Neuronal stem cell (in vitro differentiated cells): Measurements from ENCODE around the gene ANGPTL7.

ENCODE experiments used
- DNase-seq: peaks from one replicate; pipeline ENCODE4 v3.0.0-alpha.2; 2013; ENCODE audit warnings: low spot score
- H2AFZ ChIP-seq: one replicate; pipeline ENCODE4 v1.6.1; 2013; ENCODE audit warnings: mild to moderate bottlenecking, low read length, inconsistent platforms
- H2AK5ac ChIP-seq: 2 replicates; pipeline ENCODE4 v1.6.1; 2013; ENCODE audit warnings: low read depth, mild to moderate bottlenecking, inconsistent platforms, low read length, moderate library complexity, mixed read lengths
- H2BK120ac ChIP-seq: 2 replicates; pipeline ENCODE4 v1.6.1; 2013; ENCODE audit warnings: low read depth, mild to moderate bottlenecking, inconsistent platforms, low read length, moderate library complexity, mixed read lengths
- H2BK12ac ChIP-seq: one replicate; pipeline ENCODE4 v1.6.1; 2013; ENCODE audit warnings: low read length, inconsistent platforms
- H2BK15ac ChIP-seq: 2 replicates; pipeline ENCODE4 v1.6.1; 2013; ENCODE audit warnings: mild to moderate bottlenecking, low read length, inconsistent platforms, mixed read lengths
- H2BK5ac ChIP-seq: one replicate; pipeline ENCODE4 v1.6.1; 2013; ENCODE audit warnings: inconsistent platforms, mild to moderate bottlenecking, low read length, moderate library complexity
- H3K14ac ChIP-seq: one replicate; pipeline ENCODE4 v1.6.1; 2013; ENCODE audit warnings: low read length, inconsistent platforms
- H3K18ac ChIP-seq: 2 replicates; pipeline ENCODE4 v1.6.1; 2013; ENCODE audit warnings: low read length, inconsistent platforms
- H3K23ac ChIP-seq: 2 replicates; pipeline ENCODE4 v1.6.1; 2013; ENCODE audit warnings: low read depth, mild to moderate bottlenecking, mixed read lengths, low read length, inconsistent platforms; ENCODE audit not compliant: poor library complexity
- H3K27ac ChIP-seq: replicated peaks from 3 replicates; pipeline ENCODE4 v1.5.1; 2013; ENCODE audit warnings: low read length, inconsistent platforms
- H3K27me3 ChIP-seq, 3 experiments: 2 replicates each; pipeline ENCODE4 v1.6.1; 2013; ENCODE audit warnings: low read length in 3 of 3, mild to moderate bottlenecking in 2 of 3, inconsistent platforms in 1 of 3, low read depth in 1 of 3, mixed read lengths in 1 of 3, moderate library complexity in 1 of 3; ENCODE audit not compliant: control insufficient read depth in 3 of 3, insufficient read depth in 3 of 3
- H3K36me3 ChIP-seq, 2 donors: replicated peaks in 1 of 2; 2 replicates each; pipeline ENCODE4 v1.6.1; 2013; ENCODE audit warnings: low read length in 2 of 2; ENCODE audit not compliant: control insufficient read depth in 2 of 2, insufficient read depth in 2 of 2
- H3K4ac ChIP-seq: 2 replicates; pipeline ENCODE4 v1.6.1; 2013; ENCODE audit warnings: inconsistent platforms, mild to moderate bottlenecking, low read length, moderate library complexity
- H3K4me1 ChIP-seq, 2 donors: 1 replicate in 1 of 2; 2 replicates in 1 of 2; pipeline ENCODE4 v1.6.1; 2013; ENCODE audit warnings: low read length in 2 of 2, low read depth in 1 of 2; ENCODE audit not compliant: control insufficient read depth in 2 of 2, insufficient read depth in 1 of 2
- H3K4me2 ChIP-seq: one replicate; pipeline ENCODE4 v1.6.1; 2013; ENCODE audit warnings: mild to moderate bottlenecking, low read length, inconsistent platforms; ENCODE audit not compliant: insufficient read depth, poor library complexity, severe bottlenecking
- H3K4me3 ChIP-seq, 2 donors: 2 replicates each; pipeline ENCODE4 v1.5.1; 2013; ENCODE audit warnings: low read length in 2 of 2, mild to moderate bottlenecking in 2 of 2, inconsistent platforms in 1 of 2, moderate library complexity in 1 of 2
- H3K79me1 ChIP-seq: one replicate; pipeline ENCODE4 v1.6.1; 2013; ENCODE audit warnings: low read depth, mild to moderate bottlenecking, inconsistent platforms, low read length, moderate library complexity
- H3K9ac ChIP-seq: one replicate; pipeline ENCODE4 v1.6.1; 2013; ENCODE audit warnings: mild to moderate bottlenecking, low read depth, low read length, inconsistent platforms; ENCODE audit not compliant: poor library complexity
- H3K9me3 ChIP-seq, 2 donors: replicated peaks in 1 of 2; 2 replicates each; pipeline versions ENCODE3 to v1.6.1; 2013; ENCODE audit warnings: low read length in 2 of 2, mild to moderate bottlenecking in 2 of 2, inconsistent platforms in 1 of 2, low read depth in 1 of 2, mixed read lengths in 1 of 2, moderate library complexity in 1 of 2; ENCODE audit not compliant: control insufficient read depth in 2 of 2, insufficient read depth in 1 of 2
- H4K8ac ChIP-seq: one replicate; pipeline ENCODE4 v1.6.1; 2013; ENCODE audit warnings: low read depth, mild to moderate bottlenecking, inconsistent platforms, low read length, moderate library complexity
- H4K91ac ChIP-seq: one replicate; pipeline ENCODE4 v1.6.1; 2013; ENCODE audit warnings: low read length, low read depth, mild to moderate bottlenecking, inconsistent platforms; ENCODE audit not compliant: poor library complexity
- WGBS, 2 donors: extraction: QIAGEN DNeasy Blood & Tissue Kit; methylation state at CpG; one replicate each; pipeline ENCODE4 v1.1.7; 2013; ENCODE audit warnings: missing lambda C conversion rate in 2 of 2, mixed read lengths in 1 of 2; ENCODE audit not compliant: insufficient read length in 2 of 2, insufficient replicate concordance in 1 of 2; ENCODE audit errors: extremely low coverage in 2 of 2; 5-methylcytosine and 5-hydroxymethylcytosine counted together

The ANGPTL7 gene

GRCh38 chr1:11175461-11175860 is 13.7 kb upstream of the ANGPTL7 start:
- WGBS, 2 donors: no CpG with 5 or more reads among the region's 10 CpGs
- Histone ChIP-seq H3K9ac (no peak overlapping the region), H3K36me3 (peaks cover 0 to 32% of the 10 kb centered on the region in 2 donors), H2BK12ac (no peak overlapping the region), H2BK15ac (no peak overlapping the region), H3K14ac (no peak overlapping the region), H3K23ac (no peak overlapping the region), H2AK5ac (no peak overlapping the region), H3K79me1 (no peaks in the 10 kb centered on the region), H4K8ac (no peak overlapping the region), H2BK5ac (no peak overlapping the region), H3K4me3 (no peak overlapping the region), H3K4ac (no peak overlapping the region), H3K27me3 (no peaks in the 10 kb centered on the region), H3K4me2 (no peak overlapping the region), H3K18ac (no peak overlapping the region), H3K4me1 (peaks cover 0 to 39% of the 10 kb centered on the region in 2 donors), H3K27ac (no peak overlapping the region), H4K91ac (no peak overlapping the region), H3K9me3 (no peaks in the 10 kb centered on the region), H2AFZ (no peak overlapping the region), H2BK120ac (no peak overlapping the region)
- no peak for DNase-seq

GRCh38 chr1:11176081-11176706 is 13.0 kb upstream of the ANGPTL7 start:
- no peak overlapping the region for H4K8ac ChIP-seq
- no peak overlapping the region for H4K91ac ChIP-seq
- H2BK120ac ChIP-seq: no peak overlapping the region
- DNase-seq: no peak
- no peak overlapping the region for H3K27ac ChIP-seq
- no peak overlapping the region for H2BK5ac ChIP-seq
- H3K9ac ChIP-seq: no peak overlapping the region
- no peak overlapping the region for H3K23ac ChIP-seq
- no peak overlapping the region for H2AFZ ChIP-seq
- no peak overlapping the region for H3K4me3 ChIP-seq
- peaks cover 0 to 37% of the 10 kb centered on the region in 2 donors for H3K36me3 ChIP-seq
- H2AK5ac ChIP-seq: no peak overlapping the region
- WGBS, 2 donors: no CpG with 5 or more reads among the region's 11 CpGs
- H2BK15ac ChIP-seq: no peak overlapping the region
- H3K14ac ChIP-seq: peak overlapping the region; percentile 67
- H3K27me3 ChIP-seq: no peaks in the 10 kb centered on the region
- no peaks in the 10 kb centered on the region for H3K79me1 ChIP-seq
- H3K18ac ChIP-seq: peak overlapping the region; percentile 60
- no peak overlapping the region for H3K4me2 ChIP-seq
- no peak overlapping the region for H3K4ac ChIP-seq
- peaks cover 0 to 39% of the 10 kb centered on the region in 2 donors for H3K4me1 ChIP-seq
- H3K9me3 ChIP-seq: no peaks in the 10 kb centered on the region
- no peak overlapping the region for H2BK12ac ChIP-seq

GRCh38 chr1:11178021-11179015 is 10.8 kb upstream of the ANGPTL7 start:
- Histone ChIP-seq H3K18ac (no peak overlapping the region), H2BK5ac (no peak overlapping the region), H2BK12ac (no peak overlapping the region), H3K79me1 (no peaks in the 10 kb centered on the region), H3K4me1 (peaks cover 0 to 39% of the 10 kb centered on the region in 2 donors), H2AFZ (no peak overlapping the region), H3K14ac (no peak overlapping the region), H3K36me3 (peaks cover 2 to 58% of the 10 kb centered on the region in 2 donors), H2BK120ac (no peak overlapping the region), H2AK5ac (no peak overlapping the region), H3K27me3 (no peaks in the 10 kb centered on the region), H3K4me3 (no peak overlapping the region), H3K27ac (peak overlapping the region; percentile 88), H4K91ac (no peak overlapping the region), H3K9ac (no peak overlapping the region), H2BK15ac (no peak overlapping the region), H3K23ac (no peak overlapping the region), H4K8ac (no peak overlapping the region), H3K9me3 (no peaks in the 10 kb centered on the region), H3K4ac (no peak overlapping the region), H3K4me2 (peak overlapping the region; percentile 11)
- no CpG with 5 or more reads among the region's 7 CpGs for WGBS, 2 donors
- no peak for DNase-seq

DNA sequence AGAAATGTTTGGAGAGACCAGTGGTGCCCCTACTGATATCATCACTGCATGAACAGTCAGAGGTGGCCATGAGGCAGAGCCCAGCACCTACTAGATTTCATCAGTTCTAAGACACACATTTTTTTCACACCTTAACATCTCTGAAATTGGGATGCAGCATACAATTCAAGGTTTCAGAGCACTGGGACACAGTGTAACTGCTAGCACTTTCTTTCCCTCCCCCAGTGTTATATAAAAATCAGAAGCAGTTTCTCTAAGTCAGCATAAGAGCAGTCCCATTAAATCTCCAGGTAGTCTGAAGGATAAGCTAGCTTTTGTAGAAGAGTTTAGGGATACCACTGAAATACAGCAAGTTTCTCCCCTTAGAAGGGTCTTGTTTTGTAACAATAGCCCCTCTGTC is 10.0 kb upstream of the ANGPTL7 start:
- no peaks in the 10 kb centered on the region for H3K9me3 ChIP-seq
- H2BK15ac ChIP-seq: no peak overlapping the region
- no peak overlapping the region for H2BK5ac ChIP-seq
- no peak overlapping the region for H3K18ac ChIP-seq
- no peak overlapping the region for H4K8ac ChIP-seq
- peak overlapping the region; percentile 88 for H3K27ac ChIP-seq
- no peak overlapping the region for H3K4me2 ChIP-seq
- H4K91ac ChIP-seq: no peak overlapping the region
- no peak overlapping the region for H3K9ac ChIP-seq
- no peak overlapping the region for H3K23ac ChIP-seq
- no peaks in the 10 kb centered on the region for H3K27me3 ChIP-seq
- no peak overlapping the region for H2AK5ac ChIP-seq
- H2BK12ac ChIP-seq: no peak overlapping the region
- peaks cover 3 to 65% of the 10 kb centered on the region in 2 donors for H3K36me3 ChIP-seq
- H3K4me1 ChIP-seq: peaks cover 0 to 37% of the 10 kb centered on the region in 2 donors
- no peak overlapping the region for H2BK120ac ChIP-seq
- no peak overlapping the region for H3K14ac ChIP-seq
- H3K79me1 ChIP-seq: no peaks in the 10 kb centered on the region
- DNase-seq: no peak
- no peak overlapping the region for H3K4ac ChIP-seq
- H3K4me3 ChIP-seq: no peak overlapping the region
- H2AFZ ChIP-seq: no peak overlapping the region
